Panc1 (cell line): ENCODE data around the gene TIMM13. TPM values are rescaled to one million over a fixed set of nuclear protein-coding genes. Genes with fewer than 3 reads are reported as not detected.

Source experiments
- ATAC-seq: fragments of 200-7000 bp; cut with Tn5 transposase; 2 replicates; pipeline ENCODE4 v1.9.1; 2020; ENCODE audit warnings: mild to moderate bottlenecking, moderate library complexity
- BruUV-seq: library from RNA; stranded (reverse); fragments of 400-500 nt; replicated peaks from 2 replicates; lab custom pipeline; 2021; lab: Mats Ljungman, UMichigan
- CTCF ChIA-PET: fragments of 300-600 bp; sonication (Branson Sonifier 250); formaldehyde crosslinking; loops from one replicate; lab custom pipeline; 2022; ENCODE audit warnings: antibody characterized with exemption; lab: Charles Lee
- POLR2A ChIA-PET: fragments of 300-600 bp; sonication (Branson Sonifier 250); formaldehyde crosslinking; loops from one replicate; lab custom pipeline; 2022; ENCODE audit warnings: antibody characterized with exemption; lab: Charles Lee
- DNase-seq: peaks from one replicate; pipeline ENCODE4 v3.0.0-alpha.2; 2010; ENCODE audit warnings: low read depth, low spot score
- H3K27ac ChIP-seq: 2 replicates; pipeline ENCODE4 v1.5.1; 2011; ENCODE audit warnings: mild to moderate bottlenecking, low read length, inconsistent platforms
- H3K27me3 ChIP-seq: fragments of 200-500 bp; sonication (Bioruptor generic); 2 replicates; pipeline ENCODE4 v1.6.0; 2014; ENCODE audit warnings: low read length, inconsistent platforms; ENCODE audit not compliant: control insufficient read depth, insufficient read depth
- H3K36me3 ChIP-seq: fragments of 200-500 bp; sonication (Bioruptor generic); 2 replicates; pipeline ENCODE4 v1.5.1; 2014; ENCODE audit warnings: inconsistent platforms, mild to moderate bottlenecking, low read length, moderate library complexity; ENCODE audit not compliant: control insufficient read depth, insufficient read depth
- H3K4me1 ChIP-seq: 2 replicates; pipeline ENCODE4 v1.5.1; 2011; ENCODE audit warnings: inconsistent platforms, mild to moderate bottlenecking, low read length, moderate library complexity; ENCODE audit not compliant: control insufficient read depth, insufficient read depth
- H3K4me3 ChIP-seq, 2 experiments: 2 replicates each; pipeline ENCODE4 v1.5.1; 2011 to 2012; ENCODE audit warnings: low read depth in 2 of 2, low read length in 2 of 2, mild to moderate bottlenecking in 2 of 2, inconsistent platforms in 1 of 2, moderate library complexity in 1 of 2
- H3K9me3 ChIP-seq: fragments of 200-500 bp; sonication (Bioruptor generic); 2 replicates; pipeline ENCODE4 v1.5.1; 2014; ENCODE audit warnings: low read depth, mild to moderate bottlenecking, inconsistent platforms, low read length, moderate library complexity; ENCODE audit not compliant: control insufficient read depth, insufficient read depth
- POLR2AphosphoS5 ChIP-seq: IDR thresholded peaks from 2 replicates; pipeline ENCODE4 v1.6.1; 2012; ENCODE audit warnings: mild to moderate bottlenecking, low read depth, low read length, moderate library complexity
- SIN3A ChIP-seq: IDR thresholded peaks from 2 replicates; pipeline ENCODE4 v1.6.1; 2012; ENCODE audit warnings: low read depth, mild to moderate bottlenecking, low read length, moderate library complexity, borderline replicate concordance; ENCODE audit not compliant: insufficient read depth
- TCF7L2 ChIP-seq: IDR thresholded peaks from 2 replicates; pipeline ENCODE4 v1.6.1; 2011; ENCODE audit warnings: mild to moderate bottlenecking, low read depth, low read length, inconsistent platforms
- in situ Hi-C: cut with HindIII; loops from 2 replicates; pipeline ENCODE4 v1.10.0; 2016; ENCODE audit warnings: low sequenced_read_pairs, low pct_unique_long_range_greater_than_20kb
- intact Hi-C: fragments of 100-400 bp; cut with micrococcal nuclease; formaldehyde crosslinking; loops from one replicate; pipeline ENCODE4 v1.10.0; 2022; ENCODE audit not compliant: unreplicated experiment
- total RNA-seq: library from RNA; stranded (reverse); gene quantifications from one replicate; pipeline ENCODE4 v1.2.1, GENCODE V29; 2021; ENCODE audit not compliant: unreplicated experiment
- TF ChIP-seq, protein P1 (sequence below): fragments of 450-650 bp; IDR thresholded peaks from 2 replicates; pipeline ENCODE4 v1.5.1; 2017; ENCODE audit warnings: mild to moderate bottlenecking
- TF ChIP-seq, protein P2 (sequence below), 2 experiments: IDR thresholded peaks; 2 replicates each; pipeline ENCODE4 v1.6.1; 2011 to 2012; ENCODE audit warnings: low read depth in 2 of 2, control low read depth in 1 of 2, low read length in 1 of 2, mild to moderate bottlenecking in 1 of 2, moderate library complexity in 1 of 2; ENCODE audit not compliant: insufficient read depth in 1 of 2

Gene TIMM13
- total RNA-seq, 1 experiment from 2014 or later: 128 TPM

DNA sequence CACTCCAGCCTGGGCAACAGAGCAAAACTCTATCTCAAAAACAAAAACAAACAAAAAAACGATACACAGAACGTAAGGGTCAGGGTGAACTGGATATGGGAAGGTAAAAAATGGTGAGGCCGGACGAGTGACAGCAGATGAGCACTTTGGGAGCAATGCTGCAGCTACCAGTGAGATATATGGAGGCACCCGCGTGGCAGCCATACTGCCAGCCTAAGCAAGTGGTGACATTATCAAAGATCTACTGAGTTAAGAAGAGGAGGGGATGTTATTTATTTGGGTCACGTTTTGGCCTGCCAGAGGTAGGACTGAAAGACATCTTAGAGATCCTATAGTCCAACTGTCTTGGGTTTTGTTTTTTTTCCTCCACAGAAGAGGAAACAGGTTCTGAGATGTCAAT lies 14.2 kb downstream of the TIMM13 start:
- in situ Hi-C loops (no loop called here), intact Hi-C loops (no loop called here)
- Histone ChIP-seq H3K27me3 (no peaks in the 10 kb centered on the region), H3K9me3 (no peaks in the 10 kb centered on the region), H3K4me3 (no peak overlapping the region), H3K36me3 (no peaks in the 10 kb centered on the region), H3K27ac (no peak overlapping the region), H3K4me1 (no peaks in the 10 kb centered on the region)
- ChIA-PET POLR2A (interaction anchor here (0.7 kb wide), 1 partner anchor 497 kb away, joined by 7 read pairs; no protein-coding TSS in a partner anchor), CTCF (interaction anchor here (0.6 to 0.7 kb wide), 2 partner anchors 21 to 220 kb away, joined by 4 to 6 read pairs; no protein-coding TSS in a partner anchor)
- no TSS peak for BruUV-seq
- ATAC-seq: no peak
- no peak for DNase-seq
- TF ChIP-seq SIN3A (no peak), TCF7L2 (no peak), POLR2AphosphoS5 (no peak)
- TF ChIP-seq, protein P1, sequence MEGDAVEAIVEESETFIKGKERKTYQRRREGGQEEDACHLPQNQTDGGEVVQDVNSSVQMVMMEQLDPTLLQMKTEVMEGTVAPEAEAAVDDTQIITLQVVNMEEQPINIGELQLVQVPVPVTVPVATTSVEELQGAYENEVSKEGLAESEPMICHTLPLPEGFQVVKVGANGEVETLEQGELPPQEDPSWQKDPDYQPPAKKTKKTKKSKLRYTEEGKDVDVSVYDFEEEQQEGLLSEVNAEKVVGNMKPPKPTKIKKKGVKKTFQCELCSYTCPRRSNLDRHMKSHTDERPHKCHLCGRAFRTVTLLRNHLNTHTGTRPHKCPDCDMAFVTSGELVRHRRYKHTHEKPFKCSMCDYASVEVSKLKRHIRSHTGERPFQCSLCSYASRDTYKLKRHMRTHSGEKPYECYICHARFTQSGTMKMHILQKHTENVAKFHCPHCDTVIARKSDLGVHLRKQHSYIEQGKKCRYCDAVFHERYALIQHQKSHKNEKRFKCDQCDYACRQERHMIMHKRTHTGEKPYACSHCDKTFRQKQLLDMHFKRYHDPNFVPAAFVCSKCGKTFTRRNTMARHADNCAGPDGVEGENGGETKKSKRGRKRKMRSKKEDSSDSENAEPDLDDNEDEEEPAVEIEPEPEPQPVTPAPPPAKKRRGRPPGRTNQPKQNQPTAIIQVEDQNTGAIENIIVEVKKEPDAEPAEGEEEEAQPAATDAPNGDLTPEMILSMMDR: no peak
- TF ChIP-seq, protein P2, sequence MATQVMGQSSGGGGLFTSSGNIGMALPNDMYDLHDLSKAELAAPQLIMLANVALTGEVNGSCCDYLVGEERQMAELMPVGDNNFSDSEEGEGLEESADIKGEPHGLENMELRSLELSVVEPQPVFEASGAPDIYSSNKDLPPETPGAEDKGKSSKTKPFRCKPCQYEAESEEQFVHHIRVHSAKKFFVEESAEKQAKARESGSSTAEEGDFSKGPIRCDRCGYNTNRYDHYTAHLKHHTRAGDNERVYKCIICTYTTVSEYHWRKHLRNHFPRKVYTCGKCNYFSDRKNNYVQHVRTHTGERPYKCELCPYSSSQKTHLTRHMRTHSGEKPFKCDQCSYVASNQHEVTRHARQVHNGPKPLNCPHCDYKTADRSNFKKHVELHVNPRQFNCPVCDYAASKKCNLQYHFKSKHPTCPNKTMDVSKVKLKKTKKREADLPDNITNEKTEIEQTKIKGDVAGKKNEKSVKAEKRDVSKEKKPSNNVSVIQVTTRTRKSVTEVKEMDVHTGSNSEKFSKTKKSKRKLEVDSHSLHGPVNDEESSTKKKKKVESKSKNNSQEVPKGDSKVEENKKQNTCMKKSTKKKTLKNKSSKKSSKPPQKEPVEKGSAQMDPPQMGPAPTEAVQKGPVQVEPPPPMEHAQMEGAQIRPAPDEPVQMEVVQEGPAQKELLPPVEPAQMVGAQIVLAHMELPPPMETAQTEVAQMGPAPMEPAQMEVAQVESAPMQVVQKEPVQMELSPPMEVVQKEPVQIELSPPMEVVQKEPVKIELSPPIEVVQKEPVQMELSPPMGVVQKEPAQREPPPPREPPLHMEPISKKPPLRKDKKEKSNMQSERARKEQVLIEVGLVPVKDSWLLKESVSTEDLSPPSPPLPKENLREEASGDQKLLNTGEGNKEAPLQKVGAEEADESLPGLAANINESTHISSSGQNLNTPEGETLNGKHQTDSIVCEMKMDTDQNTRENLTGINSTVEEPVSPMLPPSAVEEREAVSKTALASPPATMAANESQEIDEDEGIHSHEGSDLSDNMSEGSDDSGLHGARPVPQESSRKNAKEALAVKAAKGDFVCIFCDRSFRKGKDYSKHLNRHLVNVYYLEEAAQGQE (IDR thresholded peaks at IDR 0.05; ENCODE audit: insufficient read depth in 1 of 2, low read depth in 2 of 2, low read length in 1 of 2): no peak

GRCh38 chr19:2412449-2412848 lies 14.9 kb downstream of the TIMM13 start:
- CTCF ChIA-PET: no interaction called here
- POLR2A ChIA-PET: interaction anchor here (0.7 kb wide), 1 partner anchor 497 kb away, joined by 7 read pairs; no protein-coding TSS in a partner anchor

More at GRCh38 chr19:2412449-2412848, 14.9 kb downstream of the TIMM13 start:
- no peaks in the 10 kb centered on the region for H3K9me3 ChIP-seq
- no peaks in the 10 kb centered on the region for H3K36me3 ChIP-seq
- no peak for ATAC-seq
- no peak overlapping the region for H3K4me3 ChIP-seq
- no peak overlapping the region for H3K27ac ChIP-seq
- in situ Hi-C loops (no loop called here), intact Hi-C loops (no loop called here)
- DNase-seq: no peak
- BruUV-seq: TSS peak; percentile 79
- TF ChIP-seq, protein P2 (IDR thresholded peaks at IDR 0.05; ENCODE audit: insufficient read depth in 1 of 2, low read depth in 2 of 2, low read length in 1 of 2): no peak
- TF ChIP-seq SIN3A (no peak), POLR2AphosphoS5 (no peak), TCF7L2 (no peak)
- TF ChIP-seq, protein P1: no peak
- no peaks in the 10 kb centered on the region for H3K27me3 ChIP-seq
- no peaks in the 10 kb centered on the region for H3K4me1 ChIP-seq
